ENCODE results near the gene LNX1. TPM values are rescaled to one million over a fixed set of nuclear protein-coding genes. Genes with fewer than 3 reads are reported as not detected.

The LNX1 gene
- polyA plus RNA-seq, 2 of the 4 experiments (the other 2 are of a cell fraction) = 0.04 to 0.14 TPM

DNA sequence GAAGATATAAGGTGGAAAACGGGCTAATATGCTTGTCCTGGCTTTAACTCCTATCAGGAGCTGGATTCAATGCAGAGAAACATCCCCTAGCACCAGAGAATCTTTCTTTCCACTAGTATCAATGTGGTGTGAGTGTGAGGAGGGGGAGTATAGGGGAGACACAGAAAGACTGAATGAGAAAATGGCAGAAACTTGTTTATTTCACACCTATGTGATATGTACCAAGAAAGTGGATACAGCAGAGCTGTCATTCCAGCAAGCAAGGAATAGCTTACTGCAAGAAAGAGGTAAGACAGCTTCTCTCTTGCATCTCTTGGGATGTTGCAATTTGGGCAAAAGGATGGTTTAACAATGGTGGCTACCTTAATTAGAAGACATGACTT is 105.6 kb downstream of the LNX1 start:
- no peak for FAIRE-seq
- TF ChIP-seq ESRRA (IDR thresholded peaks at IDR 0.05; ENCODE audit: borderline replicate concordance, low read length) = no peak
- no peak for TF ChIP-seq EHMT2 (IDR thresholded peaks at IDR 0.05; ENCODE audit: low read depth)
- no peak for TF ChIP-seq NPAS2 (CRISPR knock-in tag; IDR thresholded peaks at IDR 0.05; ENCODE audit: borderline replicate concordance)
- no peak for TF ChIP-seq JUN (IDR thresholded peaks at IDR 0.05)
- POLR2A ChIA-PET = no interaction called here

GRCh38 chr4:53484911-53485657 is 106.2 kb downstream of the LNX1 start:
- ATAC-seq (no peak), DNase-seq (ENCODE audit: low read depth in 1 of 2, low spot score in 1 of 2) (no peak), FAIRE-seq (no peak)
- TF ChIP-seq SMC3 (IDR thresholded peaks at IDR 0.05) = no peak
- TF ChIP-seq CEBPB (IDR thresholded peaks at IDR 0.05) = no peak
- TF ChIP-seq ZSCAN20 (CRISPR knock-in tag; IDR thresholded peaks at IDR 0.05) = no peak
- no peak for TF ChIP-seq GATA3 (IDR thresholded peaks at IDR 0.05; ENCODE audit: borderline replicate concordance)
- no peak for TF ChIP-seq JUNB (IDR thresholded peaks at IDR 0.05)
- no peak for TF ChIP-seq BCL3 (IDR thresholded peaks at IDR 0.05)
- TF ChIP-seq BHLHE40 (IDR thresholded peaks at IDR 0.05; ENCODE audit: low read depth, low read length) = no peak
- no peak for TF ChIP-seq CHD4 (IDR thresholded peaks at IDR 0.05; ENCODE audit: borderline replicate concordance)
- no peak for TF ChIP-seq HOXA7 (CRISPR knock-in tag; IDR thresholded peaks at IDR 0.05)
- TF ChIP-seq, protein P1, sequence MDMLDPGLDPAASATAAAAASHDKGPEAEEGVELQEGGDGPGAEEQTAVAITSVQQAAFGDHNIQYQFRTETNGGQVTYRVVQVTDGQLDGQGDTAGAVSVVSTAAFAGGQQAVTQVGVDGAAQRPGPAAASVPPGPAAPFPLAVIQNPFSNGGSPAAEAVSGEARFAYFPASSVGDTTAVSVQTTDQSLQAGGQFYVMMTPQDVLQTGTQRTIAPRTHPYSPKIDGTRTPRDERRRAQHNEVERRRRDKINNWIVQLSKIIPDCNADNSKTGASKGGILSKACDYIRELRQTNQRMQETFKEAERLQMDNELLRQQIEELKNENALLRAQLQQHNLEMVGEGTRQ (IDR thresholded peaks at IDR 0.05) = no peak
- no peak for TF ChIP-seq RNF2 (IDR thresholded peaks at IDR 0.05; ENCODE audit: borderline replicate concordance, low read depth)
- no peak for TF ChIP-seq MAFK (IDR thresholded peaks at IDR 0.05; ENCODE audit: partially characterized antibody)
- no peak for TF ChIP-seq EHMT2 (IDR thresholded peaks at IDR 0.05; ENCODE audit: low read depth)
- TF ChIP-seq KDM5A (IDR thresholded peaks at IDR 0.05) = no peak
- TF ChIP-seq FOSB (CRISPR knock-in tag; IDR thresholded peaks at IDR 0.05) = no peak
- no peak for TF ChIP-seq POLR2AphosphoS2 (conservative IDR thresholded peaks at IDR 0.05; ENCODE audit: low read length)
- TF ChIP-seq CHD2 (IDR thresholded peaks at IDR 0.05; ENCODE audit: low read length, partially characterized antibody) = no peak
- TF ChIP-seq, protein P2, sequence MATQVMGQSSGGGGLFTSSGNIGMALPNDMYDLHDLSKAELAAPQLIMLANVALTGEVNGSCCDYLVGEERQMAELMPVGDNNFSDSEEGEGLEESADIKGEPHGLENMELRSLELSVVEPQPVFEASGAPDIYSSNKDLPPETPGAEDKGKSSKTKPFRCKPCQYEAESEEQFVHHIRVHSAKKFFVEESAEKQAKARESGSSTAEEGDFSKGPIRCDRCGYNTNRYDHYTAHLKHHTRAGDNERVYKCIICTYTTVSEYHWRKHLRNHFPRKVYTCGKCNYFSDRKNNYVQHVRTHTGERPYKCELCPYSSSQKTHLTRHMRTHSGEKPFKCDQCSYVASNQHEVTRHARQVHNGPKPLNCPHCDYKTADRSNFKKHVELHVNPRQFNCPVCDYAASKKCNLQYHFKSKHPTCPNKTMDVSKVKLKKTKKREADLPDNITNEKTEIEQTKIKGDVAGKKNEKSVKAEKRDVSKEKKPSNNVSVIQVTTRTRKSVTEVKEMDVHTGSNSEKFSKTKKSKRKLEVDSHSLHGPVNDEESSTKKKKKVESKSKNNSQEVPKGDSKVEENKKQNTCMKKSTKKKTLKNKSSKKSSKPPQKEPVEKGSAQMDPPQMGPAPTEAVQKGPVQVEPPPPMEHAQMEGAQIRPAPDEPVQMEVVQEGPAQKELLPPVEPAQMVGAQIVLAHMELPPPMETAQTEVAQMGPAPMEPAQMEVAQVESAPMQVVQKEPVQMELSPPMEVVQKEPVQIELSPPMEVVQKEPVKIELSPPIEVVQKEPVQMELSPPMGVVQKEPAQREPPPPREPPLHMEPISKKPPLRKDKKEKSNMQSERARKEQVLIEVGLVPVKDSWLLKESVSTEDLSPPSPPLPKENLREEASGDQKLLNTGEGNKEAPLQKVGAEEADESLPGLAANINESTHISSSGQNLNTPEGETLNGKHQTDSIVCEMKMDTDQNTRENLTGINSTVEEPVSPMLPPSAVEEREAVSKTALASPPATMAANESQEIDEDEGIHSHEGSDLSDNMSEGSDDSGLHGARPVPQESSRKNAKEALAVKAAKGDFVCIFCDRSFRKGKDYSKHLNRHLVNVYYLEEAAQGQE (IDR thresholded peaks at IDR 0.05) = no peak
- no peak for TF ChIP-seq RARB (CRISPR knock-in tag; IDR thresholded peaks at IDR 0.05)
- TF ChIP-seq HOXB13 (CRISPR knock-in tag; IDR thresholded peaks at IDR 0.05; ENCODE audit: low read depth) = no peak
- H3K27ac ChIP-seq = no peak overlapping the region
- no peak overlapping the region for H3K4me3 ChIP-seq
- WGBS (ENCODE audit: missing lambda C conversion rate) = 53% methylated on average over 5 of the region's 5 CpGs
- POLR2A ChIA-PET = no interaction called here
- no peak overlapping the region for H3K4me2 ChIP-seq
- peaks cover 11% of the 10 kb centered on the region for H3K4me1 ChIP-seq
- no peaks in the 10 kb centered on the region for H3K9me3 ChIP-seq
- CTCF ChIA-PET = interaction anchor here (0.8 to 1.1 kb wide), 3 partner anchors 138 to 748 kb away, joined by 3 read pairs; no protein-coding TSS in a partner anchor

More for the DNA sequence above, 105.6 kb downstream of the LNX1 start:
- Histone ChIP-seq H3K4me2 (no peak overlapping the region), H3K27ac (no peak overlapping the region), H3K4me1 (peaks cover 12% of the 10 kb centered on the region), H3K9me3 (no peaks in the 10 kb centered on the region), H3K4me3 (no peak overlapping the region)
- WGBS (ENCODE audit: missing lambda C conversion rate) = 23% methylated on average over 1 of the region's 1 CpG
- ATAC-seq (no peak), DNase-seq (ENCODE audit: low read depth in 1 of 2, low spot score in 1 of 2) (no peak)
- CTCF ChIA-PET = interaction anchor here (0.8 to 1.0 kb wide), 2 partner anchors 138 to 747 kb away, joined by 3 read pairs; no protein-coding TSS in a partner anchor
